HG02610 (cell line): ENCODE results near the gene IL21R.

Experiments
- ATAC-seq: cut with Tn5 transposase; IDR thresholded peaks from one replicate; pipeline ENCODE4 v1.9.1; 2021; ENCODE audit warnings: mild to moderate bottlenecking, moderate library complexity; ENCODE audit not compliant: unreplicated experiment

IL21R gene

GRCh38 chr16:27462200-27462845, 60.3 kb downstream of the IL21R start:
- no peak for ATAC-seq

DNA sequence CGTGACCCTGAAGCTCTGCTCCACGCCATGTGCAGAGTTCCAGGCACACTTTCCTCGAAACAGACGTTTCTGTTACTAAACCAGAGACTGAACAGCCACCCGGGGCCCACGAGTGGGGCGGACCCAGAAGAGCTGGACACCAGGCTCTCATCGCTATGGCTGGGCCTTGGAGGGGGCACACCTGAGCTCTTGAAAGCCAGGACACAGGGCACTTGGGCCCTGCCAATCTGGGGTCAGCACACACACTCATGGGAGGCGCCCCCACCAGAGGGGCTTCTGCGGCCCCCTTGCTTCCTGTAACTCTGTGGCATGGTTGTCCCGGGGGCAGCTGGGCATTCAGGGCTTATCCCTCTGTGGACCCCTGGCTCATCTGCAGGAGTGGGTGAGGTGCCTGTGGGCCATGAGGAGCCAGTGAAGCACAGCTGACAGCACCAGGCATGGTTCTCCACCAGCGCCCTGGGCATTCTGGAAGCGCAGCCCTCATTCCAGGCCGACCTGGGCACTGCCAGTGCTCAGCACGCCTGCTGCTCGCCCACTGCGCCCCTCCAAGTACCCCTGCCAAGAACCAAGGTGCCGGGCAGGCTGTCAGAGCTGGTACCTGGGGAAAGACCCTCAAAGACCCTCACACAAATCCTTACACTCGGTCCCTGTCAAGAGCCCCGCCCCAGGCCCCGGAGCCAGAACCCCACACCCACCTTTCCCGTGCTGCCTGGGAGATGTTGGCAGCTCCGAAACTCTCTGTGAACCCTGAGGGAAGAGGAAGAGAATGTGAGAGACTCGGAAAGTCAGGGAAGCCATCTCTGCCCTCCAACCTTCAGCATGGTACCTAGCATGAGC, 61.1 kb downstream of the IL21R start:
- ATAC-seq, result no peak

GRCh38 chr16:27463741-27464591, 62.0 kb downstream of the IL21R start:
- no peak for ATAC-seq

- no peak for ATAC-seq
Measured at GRCh38 chr16:27464626-27465482, 62.9 kb downstream of the IL21R start.

- ATAC-seq, result no peak
Measured at GRCh38 chr16:27465483-27465879, 63.5 kb downstream of the IL21R start.

- no peak for ATAC-seq
Measured at GRCh38 chr16:27468941-27469531, 67.1 kb downstream of the IL21R start.

DNA sequence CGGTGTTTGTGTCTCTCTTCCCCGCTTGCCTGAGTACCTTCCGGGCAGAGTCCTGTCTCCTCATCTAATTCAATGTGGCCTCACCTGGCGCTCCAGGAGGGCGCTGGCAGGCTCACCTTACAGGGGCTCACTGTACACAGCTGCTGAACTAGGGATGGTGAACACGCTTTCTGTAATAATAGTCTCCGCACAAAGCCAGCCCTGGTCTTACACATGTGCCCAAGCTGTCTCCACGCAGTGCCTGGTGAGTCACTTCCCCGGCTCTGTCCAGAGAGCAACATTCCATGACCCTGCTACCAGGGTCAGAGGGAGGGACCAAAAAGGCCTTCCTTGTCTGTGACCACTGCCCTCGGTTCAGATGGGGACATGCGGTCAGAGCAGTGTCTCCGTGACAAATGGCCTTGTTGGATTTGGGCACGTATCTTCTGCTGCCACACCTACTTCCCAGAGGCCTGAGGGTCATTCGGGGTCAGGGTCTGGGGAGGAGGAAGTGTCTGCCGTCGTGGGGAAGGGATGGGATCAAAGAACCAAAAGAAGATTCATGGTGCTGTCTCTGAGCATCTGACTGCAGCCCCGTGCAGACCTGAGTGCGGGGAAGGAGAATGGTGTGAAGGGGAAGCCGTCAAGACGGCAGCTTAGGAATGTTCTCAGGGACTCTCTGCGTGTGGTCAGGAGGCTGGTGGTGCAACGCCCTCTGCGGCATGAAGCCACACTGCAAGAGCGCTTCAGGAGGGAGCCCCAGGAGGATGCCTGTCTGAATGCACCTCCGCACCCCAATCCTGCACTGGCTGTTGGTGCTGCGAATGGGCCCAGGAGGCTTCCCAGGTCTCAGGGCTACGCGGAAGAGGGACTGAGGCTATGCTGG, 68.8 kb downstream of the IL21R start:
- no peak for ATAC-seq

- no peak for ATAC-seq
Measured at GRCh38 chr16:27471661-27472060, 69.7 kb downstream of the IL21R start.

DNA sequence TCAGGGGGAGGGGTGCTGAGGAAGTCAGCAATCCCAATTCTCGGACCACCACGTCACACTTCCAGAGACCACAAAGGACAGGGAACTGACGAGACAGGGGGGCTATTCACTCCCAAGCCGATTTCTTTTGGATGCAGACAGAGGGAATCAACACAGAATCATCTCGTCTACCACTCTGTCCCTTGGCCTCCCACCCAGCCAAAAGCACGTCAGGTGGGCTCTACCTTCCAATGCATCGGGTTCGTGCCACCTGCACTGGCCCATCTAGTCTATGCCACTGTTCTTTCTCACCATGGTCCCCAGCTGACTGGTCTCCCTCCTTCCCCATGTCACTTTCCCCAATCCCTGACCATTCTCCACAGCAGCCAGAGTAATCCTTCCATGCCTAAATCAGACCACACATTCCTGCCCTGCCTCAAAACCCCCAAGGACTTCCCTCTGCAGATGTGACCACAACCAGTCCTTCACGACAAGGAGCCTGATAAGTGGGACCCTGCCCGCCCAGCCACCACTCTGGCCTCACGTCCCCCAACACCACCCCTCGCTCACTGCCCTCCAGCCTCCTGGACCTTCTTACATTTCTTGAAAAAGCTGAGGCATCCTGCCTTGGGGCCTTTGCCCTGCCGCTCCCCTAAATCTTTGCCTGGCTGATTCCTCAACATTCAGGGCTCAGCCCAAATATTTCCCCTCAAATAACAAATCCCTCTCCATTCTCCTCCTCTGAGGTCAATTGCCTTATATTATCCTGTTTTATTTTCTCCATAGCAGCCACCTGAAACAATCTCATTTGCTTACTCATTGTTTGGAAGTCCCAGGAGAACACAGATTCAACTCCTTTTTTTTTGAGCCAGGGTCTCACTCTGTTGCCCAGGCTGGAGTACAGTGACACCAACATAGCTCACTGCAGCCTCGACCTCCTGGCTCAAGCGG, 70.4 kb downstream of the IL21R start:
- ATAC-seq, result no peak

GRCh38 chr16:27473101-27473900, 71.3 kb downstream of the IL21R start:
- no peak for ATAC-seq

DNA sequence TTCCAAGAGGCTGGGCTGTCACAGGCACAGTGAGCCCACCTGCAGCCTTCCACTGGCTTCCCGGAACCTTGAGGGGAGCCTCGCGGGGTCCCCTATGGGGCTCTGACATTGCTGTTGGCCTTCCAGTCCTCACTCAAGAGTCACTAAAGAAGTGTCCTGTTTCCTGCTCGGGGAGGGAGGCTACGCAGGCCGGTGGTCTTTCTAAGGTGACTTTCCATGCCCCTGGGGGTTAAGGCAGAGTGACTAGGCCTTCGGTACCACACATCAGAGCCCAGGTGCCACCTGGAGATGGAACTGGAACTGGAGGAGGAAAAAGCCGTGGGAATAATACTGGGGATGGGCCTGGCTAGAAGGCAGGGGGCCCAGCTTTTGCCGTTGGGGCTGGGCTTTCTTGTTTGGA, 72.1 kb downstream of the IL21R start:
- no peak for ATAC-seq

DNA sequence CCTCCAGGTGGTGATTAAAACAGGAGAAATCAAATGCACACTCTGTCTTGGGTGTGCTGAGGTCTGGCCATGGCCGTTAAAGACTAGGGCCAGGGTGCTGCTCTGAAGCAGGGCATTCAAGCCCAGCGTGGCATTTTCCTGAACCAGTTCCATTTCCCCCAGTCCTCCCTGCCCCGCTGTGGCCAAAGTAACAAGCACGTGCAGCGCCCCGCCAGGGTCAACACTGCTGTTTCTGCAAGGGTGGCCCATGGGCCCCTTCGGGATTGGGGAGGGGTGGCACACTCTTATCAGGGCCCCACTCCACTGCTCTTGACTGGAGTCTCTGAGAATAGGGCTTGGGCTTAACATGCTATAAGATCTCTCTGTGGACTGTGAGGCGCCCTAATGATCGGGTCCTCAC, 72.9 kb downstream of the IL21R start:
- no peak for ATAC-seq

DNA sequence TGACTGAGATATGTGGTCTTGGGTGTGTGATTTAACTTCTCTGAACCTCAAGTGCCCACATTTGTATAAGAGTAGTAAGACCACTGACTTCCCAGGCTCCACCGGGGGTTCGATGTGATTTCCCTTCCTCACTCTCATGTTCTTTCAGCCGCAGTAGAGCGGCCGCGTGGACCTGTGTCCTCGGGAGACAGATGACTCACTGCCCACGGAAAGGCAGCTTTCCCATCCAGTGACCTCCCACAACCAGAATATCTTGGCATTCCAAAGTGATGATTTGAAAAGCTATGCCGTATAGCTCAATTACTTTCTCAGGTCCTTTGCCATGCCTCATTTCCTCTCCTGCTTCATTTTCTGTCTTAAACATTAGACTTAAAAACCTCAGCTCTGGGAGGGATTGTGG, 73.6 kb downstream of the IL21R start:
- ATAC-seq, result no peak

DNA sequence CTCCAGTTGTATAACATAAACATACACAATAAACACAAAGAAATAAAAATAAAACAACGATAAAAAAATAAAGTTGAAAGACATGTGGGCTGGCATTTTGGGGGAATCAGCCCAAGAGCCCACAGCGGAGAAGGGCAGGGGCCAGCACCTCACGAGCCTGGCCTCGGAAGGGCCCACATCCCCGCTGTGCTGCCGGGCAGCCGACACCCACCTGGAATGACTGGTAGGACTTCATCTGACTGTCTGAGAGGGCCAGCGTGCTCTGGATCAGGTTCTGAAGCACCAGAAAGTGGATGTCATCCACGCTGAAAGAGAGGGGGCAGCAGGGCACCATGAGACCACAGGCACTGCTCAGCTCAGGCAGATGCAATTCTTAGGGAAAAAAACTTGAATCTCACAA, 74.3 kb downstream of the IL21R start:
- no peak for ATAC-seq

GRCh38 chr16:27480761-27481160, 78.8 kb downstream of the IL21R start:
- no peak for ATAC-seq

DNA sequence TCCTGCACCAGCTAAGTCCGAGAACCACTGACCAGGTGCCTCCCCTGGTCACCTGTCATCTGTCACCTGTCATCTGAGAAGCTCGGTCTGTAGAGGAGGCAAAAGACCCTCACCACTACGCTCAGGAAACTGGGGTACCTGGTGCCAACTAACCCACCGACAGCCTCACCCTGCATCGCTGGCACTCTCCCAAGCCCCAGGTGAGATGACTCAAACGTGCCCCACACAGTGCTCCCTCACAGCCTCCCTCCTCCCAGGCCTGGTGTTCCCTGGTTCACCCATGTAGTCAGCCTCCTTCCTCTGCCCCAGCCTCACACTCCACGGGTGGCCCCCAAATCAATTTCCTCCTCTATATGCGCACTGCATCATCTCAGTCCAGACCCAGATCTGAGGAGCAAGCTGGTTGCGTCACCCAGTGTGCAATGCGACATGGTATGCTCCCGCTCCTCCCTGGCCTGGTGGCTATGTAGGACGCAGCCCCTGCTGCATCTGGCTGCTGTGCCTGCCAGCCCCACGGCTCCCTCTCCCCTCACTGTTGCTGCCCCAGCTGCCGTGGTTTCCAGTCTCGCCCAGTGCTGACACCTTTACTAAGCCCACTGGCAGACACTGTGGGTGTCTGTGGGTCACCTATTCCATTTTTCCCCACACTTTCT, 79.4 kb downstream of the IL21R start:
- no peak for ATAC-seq
